NCI-H2196 (cell line): Measurements from ENCODE around the gene IFITM5.
"Not testable (repeated sequence)": the region's sequence is repeated elsewhere in the genome, so short reads cannot be mapped to it uniquely, and the experiment has no call there.

Experiments used
- DNase-seq: peaks from one replicate; lab custom pipeline; 2025; ENCODE audit not compliant: unreplicated experiment; lab: John Stamatoyannopoulos, UW

IFITM5 gene

GRCh38 chr11:328012-328411, 28.7 kb upstream of the IFITM5 start:
- no peak for DNase-seq

GRCh38 chr11:327581-327923, 28.2 kb upstream of the IFITM5 start:
- no peak for DNase-seq

GRCh38 chr11:326842-327580, 27.7 kb upstream of the IFITM5 start:
- DNase-seq, result no peak

GRCh38 chr11:326592-326841, 27.2 kb upstream of the IFITM5 start:
- DNase-seq, result no peak

GRCh38 chr11:325796-326591, 26.7 kb upstream of the IFITM5 start:
- DNase-seq, result no peak

- not testable (repeated sequence) for DNase-seq
These were observed 25.5 kb upstream of the IFITM5 start for GRCh38 chr11:324593-325517.

GRCh38 chr11:324156-324555, 24.8 kb upstream of the IFITM5 start:
- DNase-seq, result no peak

GRCh38 chr11:319888-320273, 20.6 kb upstream of the IFITM5 start:
- DNase-seq, result not testable (repeated sequence)

- DNase-seq, result not testable (repeated sequence)
These were observed 20.0 kb upstream of the IFITM5 start for GRCh38 chr11:319121-319887.

GRCh38 chr11:318405-319120, 19.2 kb upstream of the IFITM5 start:
- not testable (repeated sequence) for DNase-seq

- DNase-seq, result not testable (repeated sequence)
These were observed 18.5 kb upstream of the IFITM5 start for GRCh38 chr11:317668-318404.

- no peak for DNase-seq
These were observed 17.6 kb upstream of the IFITM5 start for GRCh38 chr11:316891-317301.

- DNase-seq, result no peak
These were observed 16.8 kb upstream of the IFITM5 start for GRCh38 chr11:316031-316701.

- no peak for DNase-seq
These were observed 16.2 kb upstream of the IFITM5 start for GRCh38 chr11:315516-315994.

GRCh38 chr11:315051-315481, 15.7 kb upstream of the IFITM5 start:
- DNase-seq, result no peak

GRCh38 chr11:314554-314875, 15.2 kb upstream of the IFITM5 start:
- not testable (repeated sequence) for DNase-seq

GRCh38 chr11:313787-314553, 14.6 kb upstream of the IFITM5 start, which contains the start of gene IFITM1:
Gene IFITM1, plus strand, starts transcription at chr11:314040. Its CDS starts 131 bp downstream, at chr11:314171.
- no peak for DNase-seq

GRCh38 chr11:313304-313786, 14.0 kb upstream of the IFITM5 start:
- DNase-seq, result no peak
